Liver (tissue), 9 donors: ENCODE results near the gene TNK2. TPM values are rescaled to one million over a fixed set of nuclear protein-coding genes. Genes with fewer than 3 reads are reported as not detected.

Experiments
- DNase-seq: peaks from one replicate; pipeline ENCODE4 v3.0.0-alpha.2; 2017; ENCODE audit warnings: low spot score
- H3K27ac ChIP-seq, 2 donors: one replicate each; pipeline ENCODE4 v1.7.0; 2013; ENCODE audit warnings: inconsistent platforms in 2 of 2, low read length in 2 of 2, control low read depth in 1 of 2, low read depth in 1 of 2, mild to moderate bottlenecking in 1 of 2
- H3K27me3 ChIP-seq, 4 donors: one replicate each; pipeline versions ENCODE4 v1.6.1 to v1.7.0; 2013; ENCODE audit warnings: low read length in 3 of 4, inconsistent platforms in 1 of 4, mild to moderate bottlenecking in 1 of 4, moderate library complexity in 1 of 4; ENCODE audit not compliant: control insufficient read depth in 4 of 4, insufficient read depth in 4 of 4
- H3K36me3 ChIP-seq, 4 donors: one replicate each; pipeline versions ENCODE4 v1.6.1 to v1.7.0; 2013; ENCODE audit warnings: low read length in 3 of 4, mild to moderate bottlenecking in 3 of 4, low read depth in 1 of 4, moderate library complexity in 1 of 4; ENCODE audit not compliant: control insufficient read depth in 4 of 4, insufficient read depth in 3 of 4
- H3K4me1 ChIP-seq, 4 donors: one replicate each; pipeline versions ENCODE4 v1.6.1 to v1.7.0; 2013; ENCODE audit warnings: low read length in 3 of 4, mild to moderate bottlenecking in 3 of 4, moderate library complexity in 1 of 4; ENCODE audit not compliant: control insufficient read depth in 4 of 4, insufficient read depth in 4 of 4
- H3K4me3 ChIP-seq, 3 donors: one replicate each; pipeline versions ENCODE4 v1.6.1 to v1.7.0; 2013; ENCODE audit warnings: low read length in 3 of 3, control low read depth in 1 of 3, low read depth in 1 of 3, mild to moderate bottlenecking in 1 of 3
- H3K9ac ChIP-seq, 2 donors: one replicate each; pipeline ENCODE4 v1.7.0; 2013; ENCODE audit warnings: low read length in 2 of 2, mild to moderate bottlenecking in 2 of 2, moderate library complexity in 2 of 2, control low read depth in 1 of 2, low read depth in 1 of 2
- H3K9me3 ChIP-seq, 4 donors: one replicate each; pipeline versions ENCODE4 v1.6.1 to v1.7.0; 2013; ENCODE audit warnings: low read length in 3 of 4; ENCODE audit not compliant: control insufficient read depth in 4 of 4
- CTCF ChIP-seq: fragments of 150-350 bp; IDR thresholded peaks from 2 replicates; pipeline ENCODE4 v1.5.1; 2017; ENCODE audit warnings: improper control_type of control experiment, low read depth, low read length; ENCODE audit not compliant: missing input control
- EGR1 ChIP-seq, 2 donors: IDR thresholded peaks; 2 replicates each; pipeline ENCODE4 v1.6.1; 2016 to 2018; ENCODE audit warnings: antibody characterized with exemption in 2 of 2, low read depth in 2 of 2
- FOXA2 ChIP-seq: IDR thresholded peaks from 2 replicates; pipeline ENCODE4 v1.6.1; 2016; ENCODE audit warnings: antibody characterized with exemption
- GABPA ChIP-seq, 2 donors: IDR thresholded peaks in 1 of 2; conservative IDR thresholded peaks in 1 of 2; 2 replicates each; pipeline ENCODE4 v1.6.1; 2016; ENCODE audit warnings: antibody characterized with exemption in 2 of 2, mild to moderate bottlenecking in 1 of 2, moderate library complexity in 1 of 2
- HNF4A ChIP-seq, 2 donors: conservative IDR thresholded peaks; 2 replicates each; pipeline ENCODE4 v1.6.1; 2016; ENCODE audit warnings: antibody characterized with exemption in 2 of 2, mild to moderate bottlenecking in 2 of 2
- HNF4G ChIP-seq: IDR thresholded peaks from 2 replicates; pipeline ENCODE4 v1.6.1; 2016; ENCODE audit warnings: antibody characterized with exemption
- JUND ChIP-seq, 2 donors: IDR thresholded peaks; 2 replicates each; pipeline ENCODE4 v1.6.1; 2016; ENCODE audit warnings: antibody characterized with exemption in 2 of 2
- MAX ChIP-seq: IDR thresholded peaks from 2 replicates; pipeline ENCODE4 v1.6.1; 2016; ENCODE audit warnings: antibody characterized with exemption
- NR2F2 ChIP-seq: IDR thresholded peaks from 2 replicates; pipeline ENCODE4 v1.6.1; 2016; ENCODE audit warnings: antibody characterized with exemption
- RAD21 ChIP-seq, 2 donors: IDR thresholded peaks; 2 replicates each; pipeline ENCODE4 v1.6.1; 2016; ENCODE audit warnings: antibody characterized with exemption in 2 of 2, mild to moderate bottlenecking in 2 of 2
- REST ChIP-seq: IDR thresholded peaks from 2 replicates; pipeline ENCODE4 v1.6.1; 2016; ENCODE audit warnings: antibody characterized with exemption, mild to moderate bottlenecking
- RXRA ChIP-seq, 2 donors: IDR thresholded peaks; 2 replicates each; pipeline ENCODE4 v1.6.1; 2017 to 2018; ENCODE audit warnings: antibody characterized with exemption in 2 of 2, mild to moderate bottlenecking in 1 of 2
- SP1 ChIP-seq: IDR thresholded peaks from 2 replicates; pipeline ENCODE4 v1.6.1; 2018; ENCODE audit warnings: antibody characterized with exemption, mild to moderate bottlenecking
- TAF1 ChIP-seq: conservative IDR thresholded peaks from 2 replicates; pipeline ENCODE4 v1.6.1; 2016; ENCODE audit warnings: antibody characterized with exemption, mild to moderate bottlenecking
- YY1 ChIP-seq: IDR thresholded peaks from 2 replicates; pipeline ENCODE4 v1.6.1; 2016; ENCODE audit warnings: antibody characterized with exemption, mild to moderate bottlenecking
- ZBTB33 ChIP-seq: IDR thresholded peaks from 2 replicates; pipeline ENCODE4 v1.6.1; 2016; ENCODE audit warnings: antibody characterized with exemption
- WGBS: extraction: QIAGEN DNeasy Blood & Tissue Kit; methylation state at CpG from one replicate; pipeline ENCODE4 v1.1.7; 2013; 5-methylcytosine and 5-hydroxymethylcytosine counted together
- polyA plus RNA-seq, 2 donors: library from polyadenylated mRNA; stranded (reverse) in 1 of 2; unstranded in 1 of 2; fragments of 200-250 nt in 1 of 2; fragments of >200 nt in 1 of 2; fragmentation: Nextera tagmentation in 1 of 2; extraction: Ambion mirVana in 1 of 2; gene quantifications; one replicate each; pipeline versions ENCODE4 v1.2.1 to v1.2.3, GENCODE V29; 2013 to 2015
- total RNA-seq, 2 donors: library from RNA; depleted of rRNA; stranded (reverse); fragments of >200 nt; gene quantifications; one replicate each; pipeline ENCODE4 v1.2.3, GENCODE V29; 2014
- donor health status: healthy.
- donor health status: healthy.
- donor health status: healthy.
- donor health status: healthy.
- donor health status: healthy.

Gene TNK2
- total and polyA plus RNA-seq, 4 donors: 4.0 to 12.2 (median 8.8) TPM

- no peaks in the 10 kb centered on the region for H3K9me3 ChIP-seq
- H3K36me3 ChIP-seq: no peaks in the 10 kb centered on the region
- H3K4me3 ChIP-seq: no peak overlapping the region
- H3K9ac ChIP-seq: no peak overlapping the region
- peaks cover 0 to 2% (median under 1%) of the 10 kb centered on the region in 4 donors for H3K4me1 ChIP-seq
- no peak for DNase-seq
- TF ChIP-seq RXRA (IDR thresholded peaks at IDR 0.05): peak; percentile 67 to 94
- TF ChIP-seq HNF4A (conservative IDR thresholded peaks at IDR 0.05): peak; percentile 11 to 52
- TF ChIP-seq ZBTB33: no peak
- TF ChIP-seq GABPA (IDR thresholded peaks at IDR 0.05 in 1 of 2, conservative IDR thresholded peaks at IDR 0.05 in 1 of 2): no peak
- no peak for TF ChIP-seq YY1
- no peak for TF ChIP-seq JUND (IDR thresholded peaks at IDR 0.05)
- no peak for TF ChIP-seq EGR1 (IDR thresholded peaks at IDR 0.05; ENCODE audit: low read depth in 2 of 2)
- peak; percentile 31 for TF ChIP-seq HNF4G
- TF ChIP-seq RAD21 (IDR thresholded peaks at IDR 0.05): no peak
- TF ChIP-seq SP1: peak; percentile 85
- no peak for TF ChIP-seq CTCF
- WGBS: 44% methylated on average over 19 of the region's 19 CpGs
- no peaks in the 10 kb centered on the region for H3K27me3 ChIP-seq
- no peak overlapping the region for H3K27ac ChIP-seq
Measured at GRCh38 chr3:195839260-195840010, 68.9 kb downstream of the TNK2 start.

GRCh38 chr3:195838714-195839113, 69.6 kb downstream of the TNK2 start:
- Histone ChIP-seq H3K27me3 (no peaks in the 10 kb centered on the region), H3K27ac (no peak overlapping the region), H3K4me1 (peaks cover 0 to 2% (median under 1%) of the 10 kb centered on the region in 4 donors), H3K9me3 (no peaks in the 10 kb centered on the region), H3K9ac (no peak overlapping the region), H3K4me3 (no peak overlapping the region), H3K36me3 (no peaks in the 10 kb centered on the region)
- TF ChIP-seq SP1: no peak
- no peak for TF ChIP-seq YY1
- TF ChIP-seq NR2F2: no peak
- TF ChIP-seq TAF1: no peak
- TF ChIP-seq FOXA2: no peak
- TF ChIP-seq ZBTB33: no peak
- TF ChIP-seq MAX: no peak
- TF ChIP-seq CTCF: no peak
- TF ChIP-seq REST: no peak
- no peak for TF ChIP-seq HNF4G
- no peak for TF ChIP-seq GABPA (IDR thresholded peaks at IDR 0.05 in 1 of 2, conservative IDR thresholded peaks at IDR 0.05 in 1 of 2)
- no peak for TF ChIP-seq RXRA (IDR thresholded peaks at IDR 0.05)
- TF ChIP-seq HNF4A (conservative IDR thresholded peaks at IDR 0.05): no peak
- TF ChIP-seq EGR1 (IDR thresholded peaks at IDR 0.05; ENCODE audit: low read depth in 2 of 2): no peak
- DNase-seq: no peak
- WGBS: 79% methylated on average over 5 of the region's 5 CpGs
